GM21381 (cell line): ENCODE results near the gene EFCC1.
"Not testable (repeated sequence)": the region's sequence is repeated elsewhere in the genome, so short reads cannot be mapped to it uniquely, and the experiment has no call there.

Experiments
- ATAC-seq: cut with Tn5 transposase; IDR thresholded peaks from one replicate; pipeline ENCODE4 v1.9.1; 2021; ENCODE audit warnings: mild to moderate bottlenecking, moderate library complexity; ENCODE audit not compliant: unreplicated experiment

Gene EFCC1

GRCh38 chr3:129068291-129068886 lies 67.3 kb downstream of the EFCC1 start:
- ATAC-seq: no peak

GRCh38 chr3:129069313-129070085 lies 68.4 kb downstream of the EFCC1 start:
- ATAC-seq: not testable (repeated sequence)

GRCh38 chr3:129070086-129070885 lies 69.2 kb downstream of the EFCC1 start:
- no peak for ATAC-seq

DNA sequence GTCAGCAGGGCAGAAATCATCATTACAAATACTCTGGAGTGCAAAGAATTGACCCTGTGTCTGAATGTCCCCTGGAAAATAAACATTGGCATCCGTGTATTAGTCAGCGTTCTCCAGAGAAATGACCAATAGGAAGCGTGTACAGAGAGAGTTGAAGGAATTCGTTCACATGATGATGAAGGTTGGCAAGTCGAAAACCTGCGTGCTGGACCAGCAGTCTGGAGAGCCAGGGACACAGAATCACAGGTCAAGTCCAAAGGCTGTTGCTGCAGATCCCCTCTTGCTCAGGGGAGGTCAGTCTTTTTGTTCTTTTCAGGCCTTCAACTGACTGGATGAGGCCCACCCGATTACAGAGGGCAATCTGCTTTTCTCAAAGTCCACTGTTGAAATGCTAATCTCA lies 76.1 kb downstream of the EFCC1 start:
- no peak for ATAC-seq

- no peak for ATAC-seq
Observed at GRCh38 chr3:129078510-129078909, 77.4 kb downstream of the EFCC1 start.

DNA sequence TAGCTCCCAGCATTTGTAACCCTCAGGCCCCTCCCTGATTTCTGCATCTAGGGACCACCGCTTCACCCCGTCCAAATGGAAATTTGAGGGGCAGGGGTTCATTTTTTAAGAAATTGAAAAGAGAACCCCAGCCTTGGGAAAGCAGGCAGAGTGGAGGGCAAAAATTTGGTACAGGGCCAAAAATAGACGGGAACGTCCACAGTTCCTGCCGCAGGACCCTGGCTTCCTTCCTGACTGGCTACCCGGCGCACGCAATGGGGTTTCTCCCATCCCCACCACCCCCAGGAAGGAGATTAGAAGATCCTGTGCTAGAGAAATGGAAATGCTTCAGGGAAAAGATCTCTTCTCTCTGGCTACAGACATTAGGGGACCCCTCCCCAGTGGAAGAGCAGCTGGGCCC lies 80.4 kb downstream of the EFCC1 start:
- ATAC-seq: no peak

DNA sequence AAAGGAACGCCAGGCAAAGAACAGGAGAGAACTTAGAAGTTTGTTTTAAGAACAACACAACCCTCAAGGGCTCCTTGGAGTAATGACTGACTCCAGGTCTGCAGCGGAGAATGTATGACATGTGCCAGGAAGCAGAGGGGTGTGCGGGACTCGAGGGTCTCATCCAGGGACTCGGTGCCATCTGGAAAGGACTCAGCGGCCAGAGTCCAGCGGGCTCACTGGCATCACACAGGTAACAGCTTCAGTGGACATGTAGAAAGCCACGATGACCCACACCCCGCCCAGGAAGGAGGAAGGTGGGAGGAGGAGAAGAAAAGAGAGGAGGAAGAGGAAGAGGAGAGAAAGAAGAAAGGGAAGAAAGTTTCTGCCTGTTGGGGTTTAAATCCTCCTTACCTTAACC lies 80.9 kb downstream of the EFCC1 start:
- no peak for ATAC-seq

DNA sequence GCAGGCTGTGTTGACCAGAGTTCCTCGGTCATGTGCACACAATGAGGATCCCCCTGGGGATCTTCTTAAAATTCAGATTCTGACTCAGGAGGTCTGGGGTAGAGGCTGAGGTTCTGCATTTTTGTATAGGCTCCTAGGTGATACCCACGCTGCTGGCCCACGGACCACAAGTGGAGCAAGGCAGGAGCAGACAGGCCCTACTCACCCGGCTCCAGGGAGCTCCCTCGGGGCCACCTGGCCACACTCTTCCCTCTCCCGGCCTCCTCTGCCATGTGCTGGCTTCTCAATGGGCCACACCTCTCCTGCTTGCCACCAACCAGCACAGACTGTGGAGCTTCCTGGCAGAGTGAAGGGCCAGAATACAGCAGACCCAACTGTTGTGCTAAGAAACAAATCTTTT lies 83.4 kb downstream of the EFCC1 start:
- ATAC-seq: no peak

GRCh38 chr3:129085165-129085715 lies 84.1 kb downstream of the EFCC1 start:
- no peak for ATAC-seq

DNA sequence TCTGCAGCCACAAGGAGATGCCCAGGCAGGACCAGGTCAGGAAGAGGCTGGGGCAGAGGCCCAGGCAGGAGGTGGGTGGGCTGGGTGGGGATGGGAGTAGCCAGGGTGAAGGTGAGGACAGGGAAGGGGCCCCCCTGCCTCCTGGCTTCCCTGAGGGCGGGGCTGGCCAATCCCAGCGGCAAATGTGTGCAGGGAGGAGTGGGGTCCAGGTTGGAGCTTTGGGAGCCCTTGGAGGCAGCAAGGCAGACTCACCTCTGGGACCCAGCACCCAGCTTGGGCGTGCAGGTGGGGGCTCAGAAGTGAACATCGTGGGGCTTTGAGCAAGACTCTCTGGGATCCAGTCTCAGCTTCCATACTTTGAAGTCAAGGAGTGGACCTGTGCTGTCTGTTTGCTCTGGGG lies 84.7 kb downstream of the EFCC1 start:
- ATAC-seq: no peak

- ATAC-seq: no peak
Observed at GRCh38 chr3:129087138-129087702, 86.1 kb downstream of the EFCC1 start.

DNA sequence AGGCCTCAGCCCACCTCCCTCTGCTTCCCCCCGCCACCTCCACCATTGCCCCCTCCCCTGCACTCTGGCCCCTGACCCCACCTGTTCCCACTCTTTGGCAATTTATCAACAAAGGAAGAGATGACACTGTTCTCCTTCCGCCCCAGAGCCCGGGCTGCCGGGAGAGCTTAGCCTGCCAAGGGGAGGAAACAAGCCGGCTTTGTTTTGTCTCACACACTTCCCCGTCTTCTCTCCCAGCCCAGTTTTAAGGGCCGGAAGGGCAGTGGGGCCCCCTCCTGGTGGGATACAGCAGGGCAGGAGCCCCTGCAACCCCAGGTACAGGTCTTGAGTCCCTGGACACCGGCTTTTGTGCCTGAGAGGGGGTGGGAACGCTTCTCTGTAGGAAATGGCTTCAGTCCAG lies 86.8 kb downstream of the EFCC1 start:
- ATAC-seq: peak; percentile 48

DNA sequence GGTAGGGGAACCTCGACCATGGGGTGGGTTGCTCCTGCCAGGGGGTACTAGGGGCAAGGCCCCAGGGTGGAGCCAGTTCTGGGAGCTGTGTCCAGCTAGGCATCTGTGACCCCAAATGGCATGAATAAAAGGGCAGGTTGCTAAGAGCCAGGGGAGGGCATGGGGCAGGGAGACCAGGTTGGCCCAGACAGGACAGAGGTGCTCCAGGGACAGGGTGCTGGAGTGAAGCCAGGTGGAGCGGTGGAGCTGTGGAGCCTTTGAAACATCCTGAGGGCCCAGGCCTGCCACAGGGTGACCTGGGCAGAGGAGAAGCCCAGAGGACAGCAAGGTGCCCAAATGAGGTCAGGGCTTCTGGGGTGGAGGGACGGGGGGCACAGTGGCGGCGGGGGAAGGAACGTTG lies 87.2 kb downstream of the EFCC1 start:
- ATAC-seq: not testable (repeated sequence)
